ENCODE data around the gene CDC14A.

Gene CDC14A

GRCh38 chr1:100530880-100531487, 178.7 kb downstream of the CDC14A start:
- DNase-seq (ENCODE audit: low read depth in 3 of 3, low spot score in 1 of 3) = no peak

DNA sequence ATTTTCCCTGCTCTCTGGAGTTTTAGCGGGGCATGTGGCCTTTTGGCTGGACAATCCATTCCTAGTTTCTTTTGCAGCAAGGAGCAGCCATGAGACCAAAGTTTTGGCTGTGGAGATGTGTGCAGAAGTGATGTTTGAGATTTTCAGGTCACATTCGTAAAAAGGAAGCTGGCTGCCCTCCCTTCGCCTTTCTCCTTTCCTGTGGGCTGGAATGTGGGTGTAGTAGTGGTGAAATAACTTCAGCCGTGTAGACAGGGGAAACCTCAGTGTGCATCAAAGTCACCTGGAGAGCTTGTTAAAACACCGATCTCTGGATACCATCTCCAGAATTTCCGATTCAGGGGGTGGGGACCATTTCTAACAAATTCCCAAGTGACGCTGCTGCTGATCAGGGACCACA, 180.3 kb downstream of the CDC14A start:
- no peak for DNase-seq (ENCODE audit: low read depth in 3 of 3, low spot score in 1 of 3)

DNA sequence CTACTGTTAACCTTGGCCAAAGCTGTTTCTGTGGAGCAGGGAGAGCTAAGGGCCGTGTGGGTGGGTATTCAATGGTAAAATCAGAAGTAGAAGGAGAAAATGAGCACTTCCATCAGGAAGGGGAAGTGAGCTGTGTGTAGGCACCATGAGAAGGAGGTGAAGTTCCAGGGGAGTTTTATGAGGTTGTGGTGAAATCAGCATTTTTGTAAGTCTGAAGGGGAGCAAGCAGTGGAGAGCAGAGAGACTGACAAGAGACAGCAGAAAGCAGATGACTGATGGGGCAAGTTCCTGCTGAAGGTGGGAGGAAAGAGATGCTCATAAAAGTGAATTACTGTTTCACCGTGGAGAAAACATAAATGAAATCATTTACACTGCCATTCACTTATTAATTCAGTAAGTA, 183.0 kb downstream of the CDC14A start:
- no peak for DNase-seq (ENCODE audit: low read depth in 3 of 3, low spot score in 1 of 3)

DNA sequence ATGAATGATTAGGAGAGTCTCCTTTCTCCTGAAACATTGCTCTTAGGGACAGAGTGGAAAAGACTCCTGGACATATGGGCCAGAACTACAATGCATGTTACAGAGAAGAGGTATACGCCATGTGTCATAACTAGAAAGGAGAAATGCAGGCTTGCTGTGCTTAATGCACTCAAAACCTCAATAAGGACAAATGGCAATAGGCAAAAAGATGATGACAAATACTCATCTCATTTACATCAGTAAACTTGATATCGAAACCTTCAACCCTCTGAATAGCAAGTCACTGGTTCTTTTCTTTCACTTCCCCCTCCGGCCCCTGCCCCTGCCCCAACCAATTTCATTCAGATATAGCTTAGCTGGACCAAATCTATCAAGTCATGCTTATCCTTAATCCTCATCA, 183.7 kb downstream of the CDC14A start:
- no peak for DNase-seq (ENCODE audit: low read depth in 3 of 3, low spot score in 1 of 3)

DNA sequence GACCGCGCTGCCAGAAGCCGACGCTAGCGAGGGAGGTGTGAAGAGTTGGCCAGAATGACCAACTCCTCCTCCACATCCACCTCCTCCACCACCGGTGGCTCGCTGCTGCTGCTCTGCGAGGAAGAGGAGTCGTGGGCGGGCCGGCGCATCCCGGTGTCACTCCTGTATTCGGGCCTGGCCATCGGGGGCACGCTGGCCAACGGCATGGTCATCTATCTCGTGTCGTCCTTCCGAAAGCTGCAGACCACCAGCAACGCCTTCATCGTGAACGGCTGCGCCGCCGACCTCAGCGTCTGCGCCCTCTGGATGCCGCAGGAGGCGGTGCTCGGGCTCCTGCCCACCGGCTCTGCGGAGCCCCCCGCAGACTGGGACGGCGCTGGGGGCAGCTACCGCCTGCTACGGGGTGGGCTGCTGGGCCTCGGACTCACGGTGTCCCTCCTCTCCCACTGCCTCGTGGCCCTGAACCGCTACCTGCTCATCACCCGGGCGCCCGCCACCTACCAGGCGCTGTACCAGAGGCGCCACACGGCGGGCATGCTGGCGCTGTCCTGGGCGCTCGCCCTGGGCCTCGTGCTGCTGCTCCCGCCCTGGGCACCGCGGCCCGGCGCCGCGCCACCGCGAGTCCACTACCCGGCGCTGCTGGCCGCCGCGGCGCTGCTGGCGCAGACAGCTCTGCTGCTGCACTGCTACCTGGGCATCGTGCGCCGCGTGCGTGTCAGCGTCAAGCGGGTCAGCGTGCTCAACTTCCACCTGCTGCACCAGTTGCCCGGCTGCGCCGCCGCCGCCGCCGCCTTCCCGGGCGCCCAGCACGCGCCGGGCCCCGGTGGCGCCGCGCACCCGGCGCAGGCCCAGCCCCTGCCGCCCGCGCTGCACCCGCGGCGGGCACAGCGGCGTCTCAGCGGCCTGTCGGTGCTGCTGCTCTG, 186.9 kb downstream of the CDC14A start:
- no peak for DNase-seq (ENCODE audit: low read depth in 3 of 3, low spot score in 1 of 3)

DNA sequence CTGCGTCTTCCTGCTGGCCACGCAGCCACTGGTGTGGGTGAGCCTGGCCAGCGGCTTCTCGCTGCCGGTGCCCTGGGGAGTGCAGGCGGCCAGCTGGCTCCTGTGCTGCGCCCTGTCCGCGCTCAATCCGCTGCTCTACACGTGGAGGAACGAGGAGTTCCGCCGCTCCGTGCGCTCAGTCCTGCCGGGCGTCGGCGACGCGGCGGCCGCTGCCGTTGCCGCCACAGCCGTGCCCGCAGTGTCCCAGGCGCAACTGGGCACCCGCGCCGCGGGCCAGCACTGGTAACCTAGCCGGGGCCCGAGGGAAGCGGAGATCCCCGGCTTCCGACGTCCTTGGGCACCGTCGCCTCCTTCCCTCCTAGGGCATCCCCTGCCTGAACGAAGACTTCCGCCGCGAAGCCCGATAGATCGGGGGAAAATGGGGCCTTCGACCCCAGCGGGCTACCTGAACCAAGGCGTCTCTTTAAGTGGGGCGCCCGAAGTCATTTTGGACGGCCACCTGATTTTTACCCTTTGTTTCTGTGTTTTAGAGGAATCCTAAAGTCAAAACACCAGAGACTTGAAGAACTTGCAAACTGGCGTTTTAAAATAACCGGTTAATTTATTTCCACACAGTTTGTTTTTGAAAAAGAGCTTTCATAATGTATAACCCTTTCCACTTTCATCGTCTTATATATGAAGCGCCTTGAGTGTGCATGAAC, 187.7 kb downstream of the CDC14A start:
- DNase-seq (ENCODE audit: low read depth in 3 of 3, low spot score in 1 of 3) = no peak

GRCh38 chr1:100542285-100542684, 190.0 kb downstream of the CDC14A start:
- no peak for DNase-seq (ENCODE audit: low read depth in 3 of 3, low spot score in 1 of 3)

DNA sequence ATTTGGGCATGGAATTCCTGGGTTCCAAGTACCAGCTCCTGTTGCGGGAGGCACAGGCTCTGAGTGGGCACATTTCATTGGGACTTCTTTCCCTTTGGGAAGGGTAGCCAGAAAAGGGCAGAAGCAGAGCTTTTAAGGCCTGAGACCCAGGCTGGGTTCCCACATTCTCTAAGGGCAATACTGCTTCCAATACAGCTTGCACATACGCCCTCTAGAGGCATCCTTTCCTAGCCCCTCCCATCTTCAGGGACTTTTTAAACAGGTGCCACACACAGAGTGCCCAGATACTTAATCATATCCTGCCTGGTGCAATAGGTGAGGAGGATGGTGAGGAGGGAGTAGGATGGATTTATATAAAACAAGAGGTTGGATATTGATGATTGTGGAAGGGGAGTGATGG, 191.3 kb downstream of the CDC14A start:
- DNase-seq (ENCODE audit: low read depth in 3 of 3, low spot score in 1 of 3) = no peak

- no peak for DNase-seq (ENCODE audit: low read depth in 3 of 3, low spot score in 1 of 3)
Observed at GRCh38 chr1:100544791-100545190, 192.5 kb downstream of the CDC14A start.

- no peak for DNase-seq (ENCODE audit: low read depth in 3 of 3, low spot score in 1 of 3)
Observed at GRCh38 chr1:100545855-100546254, 193.5 kb downstream of the CDC14A start.

DNA sequence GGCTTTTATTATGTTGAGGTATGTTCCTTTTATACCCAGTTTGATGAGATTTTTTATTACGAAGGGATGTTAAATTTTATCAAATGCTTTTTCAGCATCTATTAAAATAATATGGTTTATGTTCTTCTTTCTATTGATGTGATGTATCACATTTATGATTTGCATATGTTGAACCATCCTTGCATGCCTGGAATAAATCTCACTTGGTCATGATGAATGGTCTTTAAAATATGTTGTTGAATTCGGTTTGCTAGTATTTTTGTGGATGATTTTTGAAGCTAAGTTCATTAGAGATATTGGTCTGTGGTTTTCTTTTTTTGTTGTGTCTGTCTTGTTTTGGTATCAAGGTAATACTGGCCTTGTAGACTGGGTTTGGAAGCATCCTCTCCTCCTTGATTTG, 199.7 kb downstream of the CDC14A start:
- no peak for DNase-seq (ENCODE audit: low read depth in 3 of 3, low spot score in 1 of 3)

- no peak for DNase-seq (ENCODE audit: low read depth in 3 of 3, low spot score in 1 of 3)
Observed at GRCh38 chr1:100552922-100553321, 200.6 kb downstream of the CDC14A start.

DNA sequence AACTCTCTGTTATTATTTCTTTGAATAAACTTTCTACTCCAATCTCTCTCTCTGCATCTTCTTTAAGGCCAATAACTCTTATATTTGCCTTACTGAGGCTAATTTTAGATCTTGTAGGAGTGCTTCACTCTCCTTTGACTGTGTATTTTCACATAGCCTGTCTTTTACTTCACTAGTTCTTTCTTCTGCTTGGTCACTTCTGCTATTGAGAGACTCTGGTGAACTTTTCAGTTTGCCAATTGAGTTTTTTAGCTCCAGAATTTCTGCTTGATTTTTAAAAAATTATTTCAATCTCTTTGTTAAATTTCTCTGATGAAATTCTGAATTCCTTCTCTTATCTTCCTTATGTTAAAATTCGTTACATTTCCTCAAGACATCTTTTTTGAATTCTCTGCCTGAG, 203.9 kb downstream of the CDC14A start:
- no peak for DNase-seq (ENCODE audit: low read depth in 3 of 3, low spot score in 1 of 3)

DNA sequence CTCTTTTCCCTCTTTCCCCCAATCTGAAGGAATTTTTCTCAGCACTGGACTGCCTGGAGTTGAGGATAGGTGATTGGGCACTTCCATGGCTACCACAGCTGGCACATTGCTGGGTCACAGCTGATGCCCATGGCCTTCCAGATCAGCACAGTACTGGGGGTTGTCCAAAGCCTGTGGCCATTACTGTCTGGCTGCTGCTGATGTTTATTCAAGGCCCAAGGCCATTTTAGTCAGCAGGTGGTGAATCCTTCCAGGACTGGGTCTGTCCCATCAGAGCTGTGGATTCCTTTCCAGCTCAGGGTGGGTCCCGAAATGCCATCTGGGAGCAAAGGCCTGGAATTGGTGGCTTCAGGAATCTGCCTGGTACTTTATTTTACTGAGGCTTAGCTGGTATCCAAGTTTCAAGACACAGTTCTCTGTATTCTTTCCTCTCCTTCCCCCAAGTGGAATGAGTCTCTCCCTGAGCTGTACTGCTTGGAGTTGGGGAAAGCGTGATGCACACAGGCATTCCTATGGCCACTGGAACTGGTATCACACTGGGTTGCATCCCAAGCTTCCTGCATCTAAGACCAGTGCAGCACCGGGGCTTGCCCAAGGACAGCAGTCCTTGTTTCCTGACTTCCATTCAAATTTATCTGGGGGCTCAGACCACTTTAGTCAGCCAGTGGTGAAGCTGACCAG, 204.8 kb downstream of the CDC14A start:
- no peak for DNase-seq (ENCODE audit: low read depth in 3 of 3, low spot score in 1 of 3)

DNA sequence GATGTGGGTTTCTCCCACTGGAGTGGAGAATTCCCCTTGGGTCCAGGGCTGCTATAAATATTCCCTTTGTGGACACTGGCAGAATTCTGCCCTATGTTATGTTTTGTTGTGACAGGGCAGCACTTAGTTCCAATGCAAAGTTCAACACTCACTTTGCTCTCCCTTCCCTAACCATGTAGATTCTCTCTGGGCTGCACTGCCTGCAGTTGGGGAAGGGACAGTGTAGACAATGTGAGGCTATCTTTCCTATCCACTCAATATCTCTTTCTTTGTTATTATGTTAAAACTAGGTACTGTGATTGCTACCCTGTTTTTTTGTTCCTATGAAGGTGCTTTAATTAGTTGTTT, 205.3 kb downstream of the CDC14A start:
- DNase-seq (ENCODE audit: low read depth in 3 of 3, low spot score in 1 of 3) = no peak

DNA sequence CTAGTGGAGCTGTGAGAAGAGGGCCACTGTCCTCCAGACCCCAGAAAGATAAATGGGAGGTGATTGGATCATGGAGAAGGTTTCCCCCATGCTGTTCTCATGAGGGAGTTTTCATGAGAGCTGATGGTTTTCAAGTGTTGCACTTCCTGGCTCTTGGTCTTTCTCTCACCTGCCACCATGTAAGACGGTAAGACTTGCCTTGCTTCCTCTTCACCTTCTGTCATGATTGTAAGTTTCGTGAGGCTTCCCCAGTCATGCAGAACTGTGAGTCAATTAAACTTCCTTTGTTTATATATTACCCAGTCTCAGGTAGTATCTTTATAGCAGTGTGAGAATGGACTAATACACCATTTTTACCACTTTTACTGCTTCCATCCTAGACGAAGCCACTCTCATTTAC, 213.2 kb downstream of the CDC14A start:
- DNase-seq (ENCODE audit: low read depth in 3 of 3, low spot score in 1 of 3) = no peak

- no peak for DNase-seq (ENCODE audit: low read depth in 3 of 3, low spot score in 1 of 3)
Observed at GRCh38 chr1:100565937-100566699, 213.8 kb downstream of the CDC14A start.

DNA sequence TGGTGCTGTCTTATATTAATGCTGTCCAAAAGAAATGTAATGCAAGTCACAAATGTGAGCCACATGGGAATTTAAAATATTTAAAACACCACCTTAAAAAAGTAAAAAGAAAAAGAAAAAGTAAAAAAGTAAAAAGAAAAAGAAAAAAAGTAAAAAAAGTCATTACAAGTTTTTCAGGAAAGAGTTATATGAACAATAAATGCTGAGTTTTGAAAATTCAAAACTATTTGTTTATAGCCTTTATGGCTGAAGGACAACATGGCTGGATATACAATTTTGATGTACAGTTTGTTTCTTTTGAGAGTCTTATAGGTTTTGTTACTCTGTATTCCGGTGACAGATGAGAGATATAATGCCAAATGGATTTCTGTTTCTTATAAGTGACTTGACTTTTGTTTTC, 214.8 kb downstream of the CDC14A start:
- DNase-seq (ENCODE audit: low read depth in 3 of 3, low spot score in 1 of 3) = no peak
